SU-DHL-6 (cell line): ENCODE results near the gene MICAL3.

Experiments
- H2AFZ ChIP-seq: fragments of 200-600 bp; sonication (generic); 2 replicates; pipeline ENCODE4 v1.6.1; 2014; ENCODE audit warnings: low read depth, mild to moderate bottlenecking, moderate library complexity, mixed read lengths, antibody characterized with exemption, low read length; ENCODE audit not compliant: severe bottlenecking
- H3F3A ChIP-seq: fragments of 200-600 bp; shearing (Covaris generic); 2 replicates; pipeline ENCODE4 v1.6.0; 2016; ENCODE audit warnings: antibody characterized with exemption, mild to moderate bottlenecking; ENCODE audit not compliant: insufficient read depth
- H3K27ac ChIP-seq: fragments of 200-600 bp; sonication (generic); 2 replicates; pipeline ENCODE4 v1.5.1; 2016; ENCODE audit warnings: low read depth, mild to moderate bottlenecking, low read length, moderate library complexity, mixed read lengths
- H3K27me3 ChIP-seq: fragments of 200-600 bp; sonication (generic), shearing (Covaris generic); 2 replicates; pipeline ENCODE4 v1.6.0; 2014; ENCODE audit warnings: mild to moderate bottlenecking, low read length
- H3K36me3 ChIP-seq: fragments of 200-600 bp; sonication (generic); 2 replicates; pipeline ENCODE4 v1.6.1; 2014; ENCODE audit warnings: mild to moderate bottlenecking, low read length, mixed read lengths
- H3K4me2 ChIP-seq: fragments of 300-600, 200-600 bp; shearing (Covaris generic), sonication (generic); 2 replicates; pipeline ENCODE4 v1.6.0; 2014; ENCODE audit warnings: low read length, low read depth, mild to moderate bottlenecking; ENCODE audit not compliant: poor library complexity, severe bottlenecking
- H3K4me3 ChIP-seq: fragments of 200-600 bp; sonication (generic); 2 replicates; pipeline ENCODE4 v1.5.1; 2014; ENCODE audit warnings: antibody characterized with exemption, low read length, mild to moderate bottlenecking, mixed read lengths; ENCODE audit not compliant: insufficient read depth, poor library complexity, severe bottlenecking
- H3K79me2 ChIP-seq: fragments of 200-600 bp; sonication (generic); 2 replicates; pipeline ENCODE4 v1.6.1; 2014; ENCODE audit warnings: mild to moderate bottlenecking, low read length, moderate library complexity; ENCODE audit not compliant: insufficient read depth
- H3K9ac ChIP-seq: fragments of 200-600 bp; sonication (generic); 2 replicates; pipeline ENCODE4 v1.7.0; 2014; ENCODE audit warnings: mild to moderate bottlenecking, low read length
- H3K9me2 ChIP-seq: fragments of 200-600 bp; sonication (generic); replicated peaks from 2 replicates; pipeline ENCODE4 v1.6.1; 2014; ENCODE audit warnings: low read length; ENCODE audit not compliant: insufficient read depth
- H3K9me3 ChIP-seq: fragments of 200-600 bp; sonication (generic); 2 replicates; pipeline ENCODE4 v1.6.1; 2014; ENCODE audit warnings: low read length, mixed read lengths; ENCODE audit not compliant: insufficient read depth
- H4K20me1 ChIP-seq: fragments of 200-600 bp; sonication (generic); 2 replicates; pipeline ENCODE4 v1.6.1; 2014; ENCODE audit warnings: low read depth, mild to moderate bottlenecking, antibody characterized with exemption, low read length, moderate library complexity, mixed read lengths
- EZH2phosphoT487 ChIP-seq: fragments of 200-600 bp; sonication (generic), shearing (Covaris generic); conservative IDR thresholded peaks from 2 replicates; pipeline ENCODE4 v1.6.1; 2018; ENCODE audit warnings: mild to moderate bottlenecking, antibody characterized with exemption, low read length, moderate library complexity, mixed read lengths
- TF ChIP-seq, protein P1 (sequence below): fragments of 200-600 bp; sonication (generic); IDR thresholded peaks from one replicate; pipeline ENCODE4 v1.5.1; 2017; ENCODE audit warnings: antibody characterized with exemption, mild to moderate bottlenecking, low read length, moderate library complexity; ENCODE audit not compliant: insufficient read depth, poor library complexity, severe bottlenecking

MICAL3 gene

DNA sequence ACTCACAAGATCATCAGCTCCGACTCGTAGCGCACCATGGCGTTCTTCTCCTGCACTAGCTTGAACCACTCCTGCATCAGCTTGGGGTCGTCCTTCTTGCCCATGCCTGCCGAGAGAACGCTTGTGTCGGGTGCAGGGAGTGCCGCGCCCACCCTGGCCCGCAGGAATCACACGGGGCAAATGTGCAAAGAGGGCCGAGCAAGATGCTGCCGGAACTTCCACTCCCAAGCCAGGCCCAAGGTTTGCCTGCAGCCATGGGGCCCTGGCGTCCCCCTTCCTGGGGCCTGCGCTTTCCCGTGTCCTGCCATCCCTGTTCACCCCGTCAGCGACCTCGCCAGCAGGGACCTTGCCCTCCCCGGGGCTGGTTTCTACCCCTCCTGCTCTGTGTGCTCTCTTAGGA is 233.2 kb downstream of the MICAL3 start:
- no peak for TF ChIP-seq EZH2phosphoT487
- TF ChIP-seq, protein P1, sequence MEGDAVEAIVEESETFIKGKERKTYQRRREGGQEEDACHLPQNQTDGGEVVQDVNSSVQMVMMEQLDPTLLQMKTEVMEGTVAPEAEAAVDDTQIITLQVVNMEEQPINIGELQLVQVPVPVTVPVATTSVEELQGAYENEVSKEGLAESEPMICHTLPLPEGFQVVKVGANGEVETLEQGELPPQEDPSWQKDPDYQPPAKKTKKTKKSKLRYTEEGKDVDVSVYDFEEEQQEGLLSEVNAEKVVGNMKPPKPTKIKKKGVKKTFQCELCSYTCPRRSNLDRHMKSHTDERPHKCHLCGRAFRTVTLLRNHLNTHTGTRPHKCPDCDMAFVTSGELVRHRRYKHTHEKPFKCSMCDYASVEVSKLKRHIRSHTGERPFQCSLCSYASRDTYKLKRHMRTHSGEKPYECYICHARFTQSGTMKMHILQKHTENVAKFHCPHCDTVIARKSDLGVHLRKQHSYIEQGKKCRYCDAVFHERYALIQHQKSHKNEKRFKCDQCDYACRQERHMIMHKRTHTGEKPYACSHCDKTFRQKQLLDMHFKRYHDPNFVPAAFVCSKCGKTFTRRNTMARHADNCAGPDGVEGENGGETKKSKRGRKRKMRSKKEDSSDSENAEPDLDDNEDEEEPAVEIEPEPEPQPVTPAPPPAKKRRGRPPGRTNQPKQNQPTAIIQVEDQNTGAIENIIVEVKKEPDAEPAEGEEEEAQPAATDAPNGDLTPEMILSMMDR, result no peak
- no peaks in the 10 kb centered on the region for H3K9me2 ChIP-seq
- no peaks in the 10 kb centered on the region for H4K20me1 ChIP-seq

DNA sequence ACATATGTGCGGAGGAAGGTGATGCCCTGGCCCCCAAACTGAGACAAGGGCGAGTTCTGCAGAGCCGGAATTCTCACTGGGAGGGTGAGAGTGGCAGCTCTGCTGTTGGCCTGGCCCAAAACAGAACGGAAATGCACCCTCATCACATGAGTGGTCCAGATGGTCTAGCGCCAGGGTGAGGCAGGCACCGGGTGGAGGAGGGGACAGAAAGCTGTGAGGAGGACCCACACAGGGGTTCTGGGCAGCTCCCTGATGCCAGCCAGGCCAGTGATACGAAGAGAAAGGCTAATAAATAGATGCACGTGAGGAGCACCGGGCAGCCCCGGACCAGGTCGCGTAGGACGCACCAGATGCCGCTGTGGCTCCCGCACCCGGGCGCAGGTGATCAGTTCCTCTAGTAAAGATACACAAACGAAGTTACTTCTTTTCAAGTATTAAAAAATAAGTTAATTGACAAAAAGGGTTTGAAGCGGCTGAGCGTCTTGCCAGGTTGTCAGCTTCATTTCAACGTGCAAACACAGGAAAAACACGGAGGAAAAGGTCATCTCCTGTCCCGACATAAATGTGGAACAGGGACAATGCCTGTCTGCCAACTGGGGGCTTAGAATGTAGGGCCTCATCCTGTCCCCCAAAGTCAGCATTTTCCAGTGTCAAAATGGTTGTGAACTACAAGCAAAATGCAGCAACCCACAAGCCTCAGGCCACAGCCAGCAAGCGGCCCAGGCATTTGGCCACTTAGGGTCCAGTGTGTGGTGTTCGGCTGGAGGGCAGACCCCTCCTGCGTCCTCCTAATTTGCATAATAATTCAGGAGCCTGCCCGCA is 234.8 kb downstream of the MICAL3 start:
- Histone ChIP-seq H3K27me3 (no peaks in the 10 kb centered on the region), H3K9ac (no peak overlapping the region)
- no peak for TF ChIP-seq EZH2phosphoT487
- TF ChIP-seq, protein P1, result no peak

More for the DNA sequence above, 233.2 kb downstream of the MICAL3 start:
- no peaks in the 10 kb centered on the region for H3K27me3 ChIP-seq
- H3K9ac ChIP-seq, result no peak overlapping the region
- no peak overlapping the region for H3K27ac ChIP-seq
- no peaks in the 10 kb centered on the region for H3K79me2 ChIP-seq
- H2AFZ ChIP-seq, result no peak overlapping the region
- no peaks in the 10 kb centered on the region for H3K9me3 ChIP-seq
- H3K4me3 ChIP-seq, result no peak overlapping the region
- H3K4me2 ChIP-seq, result no peak overlapping the region
- H3F3A ChIP-seq, result no peaks in the 10 kb centered on the region
- H3K36me3 ChIP-seq, result no peaks in the 10 kb centered on the region

DNA sequence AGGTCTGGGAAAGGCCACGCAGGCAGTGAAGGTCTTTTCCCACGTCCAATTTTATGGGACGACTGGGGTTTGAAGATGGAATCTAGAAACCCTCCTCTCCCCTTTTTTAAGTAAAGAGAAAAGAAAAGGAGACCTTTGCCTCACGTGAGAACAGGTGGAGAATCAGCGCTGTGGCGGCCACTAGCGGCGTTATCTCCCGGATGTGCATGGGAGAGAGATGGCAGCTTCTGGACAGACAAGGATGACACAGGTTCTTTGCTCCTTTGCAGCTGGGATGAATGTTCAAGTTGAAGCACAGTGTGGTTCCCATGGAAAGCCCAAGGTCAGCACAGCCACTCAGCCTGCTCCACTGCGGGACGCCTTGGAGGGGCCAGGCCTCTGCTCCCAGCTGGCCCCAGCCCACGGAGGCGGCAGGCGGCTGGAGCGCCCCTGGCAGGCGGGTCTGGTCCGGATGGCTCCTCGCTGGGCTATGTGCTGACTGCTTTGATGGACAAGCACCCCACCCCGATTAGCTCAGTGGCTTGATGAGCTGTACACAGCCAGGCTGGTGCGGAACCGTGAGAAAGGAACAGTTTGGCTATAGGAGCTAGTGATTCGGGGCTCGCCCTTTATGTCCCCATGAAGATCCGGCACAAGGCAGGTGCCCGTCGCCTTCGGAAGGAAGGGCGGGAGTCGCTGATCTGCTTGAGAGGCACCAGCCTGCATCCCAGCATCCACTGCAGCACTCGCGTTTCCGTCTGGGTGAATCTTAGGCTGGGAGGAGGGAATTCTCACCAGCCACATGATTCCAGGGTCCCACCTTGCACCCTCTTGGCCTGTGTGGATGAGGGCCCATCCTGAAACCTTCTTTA is 235.6 kb downstream of the MICAL3 start:
- Histone ChIP-seq H2AFZ (no peak overlapping the region), H3K27ac (no peak overlapping the region), H3K9me2 (no peaks in the 10 kb centered on the region), H3K4me3 (no peak overlapping the region), H3K4me2 (no peak overlapping the region), H3K9me3 (no peaks in the 10 kb centered on the region), H3F3A (no peaks in the 10 kb centered on the region), H3K79me2 (no peaks in the 10 kb centered on the region), H3K36me3 (no peaks in the 10 kb centered on the region), H4K20me1 (no peaks in the 10 kb centered on the region), H3K27me3 (no peaks in the 10 kb centered on the region), H3K9ac (no peak overlapping the region)
- no peak for TF ChIP-seq EZH2phosphoT487
- TF ChIP-seq, protein P1, result no peak

More for the DNA sequence above, 234.8 kb downstream of the MICAL3 start:
- no peaks in the 10 kb centered on the region for H3F3A ChIP-seq
- H3K9me3 ChIP-seq, result no peaks in the 10 kb centered on the region
- no peak overlapping the region for H3K27ac ChIP-seq
- H2AFZ ChIP-seq, result no peak overlapping the region
- no peaks in the 10 kb centered on the region for H3K36me3 ChIP-seq
- no peaks in the 10 kb centered on the region for H4K20me1 ChIP-seq
- no peak overlapping the region for H3K4me2 ChIP-seq
- no peaks in the 10 kb centered on the region for H3K9me2 ChIP-seq
- no peak overlapping the region for H3K4me3 ChIP-seq
- H3K79me2 ChIP-seq, result no peaks in the 10 kb centered on the region
